GM18870 (cell line): ENCODE results near the gene PDCL2.
"Not testable (repeated sequence)": the region's sequence is repeated elsewhere in the genome, so short reads cannot be mapped to it uniquely, and the experiment has no call there.

Experiments
- ATAC-seq: cut with Tn5 transposase; IDR thresholded peaks from one replicate; pipeline ENCODE4 v1.9.1; 2021; ENCODE audit warnings: moderate library complexity; ENCODE audit not compliant: unreplicated experiment

The PDCL2 gene, protein sequence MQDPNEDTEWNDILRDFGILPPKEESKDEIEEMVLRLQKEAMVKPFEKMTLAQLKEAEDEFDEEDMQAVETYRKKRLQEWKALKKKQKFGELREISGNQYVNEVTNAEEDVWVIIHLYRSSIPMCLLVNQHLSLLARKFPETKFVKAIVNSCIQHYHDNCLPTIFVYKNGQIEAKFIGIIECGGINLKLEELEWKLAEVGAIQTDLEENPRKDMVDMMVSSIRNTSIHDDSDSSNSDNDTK

DNA sequence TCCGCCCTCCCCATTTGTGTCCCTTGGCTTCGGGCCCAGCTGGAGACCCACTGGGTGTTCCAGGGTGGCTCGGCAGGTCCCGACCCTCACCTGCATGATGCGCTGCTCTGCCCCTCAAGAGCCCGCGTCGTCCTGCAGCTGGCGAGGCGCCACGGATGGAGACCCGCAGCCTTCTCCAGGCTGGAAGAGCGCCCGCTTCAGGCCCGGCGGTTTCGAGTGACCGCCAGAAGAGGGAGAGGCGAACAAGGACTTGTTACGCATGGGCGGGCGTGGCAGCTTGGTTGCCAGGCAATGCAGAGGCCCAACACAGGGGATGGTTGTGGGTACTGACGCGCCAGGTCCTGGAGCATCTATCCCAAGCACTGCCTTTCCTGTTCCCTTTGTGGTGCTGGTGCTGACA is at the start of gene PDCL2:
TSS of gene PDCL2 (minus strand) at position 232 of the 400 bp plus-strand sequence. CDS start at position 96, 136 bp downstream.
- ATAC-seq: no peak

DNA sequence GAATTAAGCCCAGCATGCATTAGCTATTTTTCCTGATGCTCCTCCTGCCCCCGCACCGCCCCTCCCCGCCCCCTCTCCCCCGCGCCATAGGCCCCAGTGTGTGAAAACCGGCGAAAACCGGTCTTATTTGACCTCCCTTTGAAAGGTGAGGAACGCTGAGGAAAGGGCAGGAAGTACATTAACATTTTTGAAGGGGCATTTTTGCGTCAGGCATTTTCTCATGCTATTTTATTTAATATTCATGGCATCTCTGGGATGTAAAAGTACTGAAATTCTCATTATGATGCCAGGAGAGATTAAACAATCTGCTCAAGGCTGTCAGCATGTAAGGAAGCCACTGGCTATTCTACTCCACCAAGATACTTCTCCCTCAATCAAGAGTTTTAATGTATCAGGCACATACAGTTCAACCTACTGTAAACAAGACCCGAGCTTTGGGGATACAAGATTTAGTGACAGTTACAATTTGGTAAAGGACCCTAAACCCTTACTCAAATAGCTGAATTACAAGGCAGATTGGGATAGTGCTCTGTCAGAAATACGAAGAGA is 45.3 kb upstream of the PDCL2 start:
- ATAC-seq: no peak

DNA sequence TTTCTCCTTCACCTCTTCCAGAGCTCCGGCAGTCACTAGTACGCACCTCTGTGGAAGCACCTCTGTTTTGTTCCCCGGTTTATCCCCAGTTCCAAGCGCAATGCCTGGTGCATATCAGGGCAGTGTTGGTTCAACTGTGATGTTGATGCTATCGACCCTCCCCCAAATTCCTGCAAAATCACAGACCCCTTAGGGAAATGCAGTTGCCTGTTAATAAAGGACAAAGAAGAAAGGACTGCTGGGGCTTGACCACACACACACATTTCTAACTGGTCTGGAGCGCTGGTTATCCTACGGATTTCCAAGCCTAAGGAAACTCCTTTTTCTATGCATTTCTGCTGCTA is 44.6 kb upstream of the PDCL2 start:
- no peak for ATAC-seq

DNA sequence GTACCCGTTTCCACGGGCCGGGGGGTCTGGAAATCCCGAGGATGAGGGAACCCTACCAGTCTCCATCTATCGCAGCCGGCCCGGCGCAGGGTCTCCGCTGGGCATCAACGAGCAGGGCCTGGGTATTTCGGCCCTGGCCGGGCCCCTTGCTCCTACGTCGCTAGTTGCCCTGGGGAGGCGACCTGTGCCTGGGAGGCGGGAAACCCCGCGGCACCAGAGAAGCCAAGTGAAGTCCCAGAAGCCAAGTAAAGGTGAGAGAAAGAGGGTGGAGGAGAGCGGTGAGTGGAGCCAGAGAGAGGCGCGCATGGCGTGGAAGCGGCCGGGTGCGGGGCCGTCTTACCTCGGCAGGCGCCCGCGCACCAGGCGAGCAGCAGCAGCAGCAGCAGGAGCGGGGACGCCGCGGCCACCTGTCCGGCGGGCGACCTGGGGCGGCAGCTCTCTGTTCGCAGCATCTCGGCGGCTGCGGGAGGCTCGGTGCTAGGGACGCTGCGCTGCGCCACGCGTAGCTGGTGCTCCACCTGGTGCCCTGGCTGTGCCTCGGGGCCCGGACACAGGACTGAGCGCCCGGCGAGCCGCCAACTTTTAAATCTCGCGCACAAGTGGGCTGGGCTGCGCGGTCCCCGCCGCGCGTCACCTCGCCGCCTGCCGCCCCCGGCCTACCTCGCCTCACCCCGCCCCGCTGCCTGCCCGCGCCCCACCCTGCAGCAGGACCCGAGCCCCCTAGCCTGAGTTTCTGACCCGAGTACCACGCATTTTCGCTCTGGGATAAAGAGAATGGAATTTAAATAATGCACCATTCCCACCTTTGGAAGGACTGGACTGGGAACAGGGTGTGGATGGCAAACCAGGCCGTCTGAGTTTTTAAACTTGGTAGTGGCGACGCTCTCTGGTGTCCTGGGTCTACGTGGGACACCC is 44.0 kb upstream of the PDCL2 start, which contains the start of gene NMU:
TSS of gene NMU (minus strand) at position 558 of the 915 bp plus-strand sequence. CDS start at position 452, 106 bp downstream.
- ATAC-seq: no peak

DNA sequence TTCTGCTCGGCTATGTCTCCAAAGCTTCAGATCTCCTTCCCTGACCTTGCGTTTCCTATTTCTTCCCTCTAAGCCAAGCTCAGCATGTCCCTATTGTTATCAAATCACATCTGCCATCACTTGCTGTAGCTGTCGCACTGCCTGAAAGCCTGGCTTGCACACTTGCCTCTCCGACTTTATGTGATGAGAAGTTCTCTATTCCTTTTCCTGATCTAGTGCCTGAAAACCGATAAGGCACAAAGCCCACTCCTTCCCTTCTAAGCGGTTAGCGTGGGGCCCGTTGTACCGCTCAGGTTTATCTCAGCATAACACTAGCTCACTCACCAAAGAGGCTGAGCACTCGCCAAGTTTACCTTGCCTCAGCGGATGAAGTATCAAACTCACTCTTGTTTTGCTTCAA is 43.2 kb upstream of the PDCL2 start:
- no peak for ATAC-seq

DNA sequence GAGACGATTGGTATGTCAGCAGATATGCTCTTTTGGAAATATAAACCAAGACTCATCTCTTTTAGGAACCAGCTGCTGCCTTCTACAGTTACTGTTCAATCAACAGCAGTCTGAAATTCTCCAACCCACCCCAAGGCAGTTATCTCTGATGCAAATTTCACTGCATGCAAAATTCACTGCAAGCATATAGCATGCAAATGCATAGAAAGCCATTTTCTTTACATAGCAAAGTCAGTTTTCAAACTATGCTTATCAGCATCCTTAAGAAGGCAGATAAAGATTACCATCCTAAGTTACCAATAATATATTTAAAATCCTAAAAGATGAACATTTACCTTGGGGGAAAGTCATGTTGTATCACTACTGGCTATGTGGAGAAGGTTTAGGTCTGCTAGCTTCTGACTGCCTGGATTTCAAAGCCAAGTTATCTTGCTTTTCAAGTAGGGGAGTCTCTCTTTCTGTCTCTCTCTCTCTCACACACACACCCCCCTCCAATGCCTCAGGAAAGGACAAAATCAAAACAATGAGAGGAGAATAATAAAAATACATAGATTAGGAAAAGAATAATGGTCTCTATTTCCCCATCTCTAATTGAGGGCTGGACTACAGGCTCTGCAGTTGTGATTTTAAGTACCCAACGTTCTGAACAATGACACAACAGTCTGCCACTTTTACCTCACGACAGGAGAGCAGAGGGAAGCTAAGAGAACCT is 42.5 kb upstream of the PDCL2 start:
- no peak for ATAC-seq

DNA sequence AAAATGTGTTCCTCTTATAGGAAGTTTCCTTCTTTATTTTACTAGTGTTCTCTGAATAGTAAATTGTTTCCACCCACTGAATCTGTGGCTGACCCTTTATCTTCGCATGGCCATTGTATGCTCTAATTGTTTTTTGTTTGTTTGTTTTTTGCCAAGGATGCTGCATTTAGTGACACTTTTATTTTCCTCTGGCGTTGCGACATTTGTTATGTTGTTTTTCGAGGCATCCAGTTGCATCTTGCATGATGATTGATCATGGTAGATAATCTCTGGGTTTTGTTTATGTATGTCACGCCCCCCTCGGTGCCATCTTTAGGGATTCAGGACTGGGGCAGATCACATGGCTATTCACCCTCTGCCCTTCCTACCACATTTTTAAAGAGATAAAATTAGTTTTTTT is 41.9 kb upstream of the PDCL2 start:
- no peak for ATAC-seq

DNA sequence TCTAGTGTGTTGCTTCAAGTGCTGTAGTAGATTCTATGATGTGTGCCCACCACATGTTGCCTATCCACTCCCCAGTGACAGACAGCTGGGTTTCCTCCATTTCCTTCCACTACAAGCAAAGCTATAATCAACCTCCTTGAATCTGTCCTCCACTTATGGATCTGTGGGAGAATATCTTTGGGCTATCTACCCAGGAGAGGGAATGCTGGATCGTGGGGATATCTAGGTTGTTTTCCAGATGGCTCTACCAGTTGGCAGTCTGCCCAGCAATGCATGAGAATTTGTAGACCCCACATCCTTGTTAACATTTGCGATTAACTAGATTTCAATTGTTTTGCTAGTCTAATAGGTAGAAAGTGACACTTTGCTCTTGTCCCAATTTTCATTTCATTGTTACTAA is 33.8 kb upstream of the PDCL2 start:
- ATAC-seq: no peak

DNA sequence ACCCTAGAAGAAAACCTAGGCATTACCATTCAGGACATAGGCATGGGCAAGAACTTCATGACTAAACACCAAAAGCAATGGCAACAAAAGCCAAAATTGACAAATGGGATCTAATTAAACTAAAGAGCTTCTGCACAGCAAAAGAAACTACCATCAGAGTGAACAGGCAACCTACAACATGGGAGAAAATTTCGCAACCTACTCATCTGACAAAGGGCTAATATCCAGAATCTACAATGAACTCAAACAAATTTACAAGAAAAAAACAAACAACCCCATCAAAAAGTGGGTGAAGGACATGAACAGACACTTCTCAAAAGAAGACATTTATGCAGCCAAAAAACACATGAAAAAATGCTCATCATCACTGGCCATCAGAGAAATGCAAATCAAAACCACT is 32.0 kb upstream of the PDCL2 start:
- not testable (repeated sequence) for ATAC-seq

DNA sequence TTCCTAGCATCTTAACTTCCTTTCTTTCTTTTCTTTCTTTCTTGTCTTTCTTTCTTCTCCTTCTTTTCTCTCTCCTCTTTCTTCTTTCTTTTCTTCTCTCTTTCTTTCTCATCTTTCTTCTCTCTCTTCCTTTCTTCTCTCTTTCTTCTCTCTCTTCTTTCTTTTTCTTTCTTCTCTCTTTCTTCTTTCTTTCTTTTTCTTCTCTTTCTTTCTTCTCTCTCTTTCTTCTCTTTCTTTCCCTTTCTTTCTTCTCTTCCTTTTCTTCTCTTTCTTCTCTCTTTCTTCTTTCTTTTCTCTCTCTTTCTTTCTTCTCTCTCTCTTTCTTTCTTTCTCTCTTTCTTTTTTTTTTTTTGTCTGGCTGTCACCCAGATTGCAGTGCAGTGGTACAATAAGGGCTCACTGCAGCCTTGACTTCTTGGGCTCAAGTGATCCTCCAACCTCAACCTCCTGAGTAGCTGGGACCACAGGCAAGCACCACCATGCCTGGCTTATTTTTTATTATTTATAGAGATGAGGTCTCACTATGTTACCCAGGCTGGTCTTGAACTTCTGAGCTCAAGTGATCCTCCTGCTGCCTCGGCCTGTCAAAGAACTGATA is 26.6 kb upstream of the PDCL2 start:
- no peak for ATAC-seq

DNA sequence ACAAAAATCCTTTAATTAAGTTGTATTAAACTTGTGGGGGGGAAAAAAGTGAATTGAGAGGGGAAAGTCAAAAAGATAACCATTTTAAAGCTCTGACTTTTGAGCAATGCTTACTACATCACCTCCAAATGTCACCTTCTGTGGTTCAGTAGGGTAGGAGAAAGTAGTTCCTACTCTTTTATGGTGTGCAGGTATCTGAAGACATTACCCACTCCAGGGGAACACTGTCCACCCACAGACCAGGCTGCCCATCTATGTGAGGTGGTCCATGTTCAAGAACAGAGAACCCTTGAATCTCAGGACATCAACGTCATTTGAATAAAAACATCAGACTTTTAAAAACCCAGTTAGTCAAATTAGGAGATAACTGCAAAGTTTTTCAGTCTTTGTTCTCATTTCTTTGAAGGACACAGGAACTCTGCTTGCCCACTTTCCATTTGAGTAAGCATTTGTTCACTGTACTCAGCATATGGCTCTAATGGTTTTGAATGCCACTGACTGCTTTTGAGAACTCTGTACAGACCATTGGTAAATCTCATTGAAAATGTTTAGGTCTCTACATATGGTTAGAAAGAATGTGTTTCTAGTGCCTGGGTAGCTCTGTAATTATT is 25.6 kb upstream of the PDCL2 start:
- peak; percentile 98 for ATAC-seq

DNA sequence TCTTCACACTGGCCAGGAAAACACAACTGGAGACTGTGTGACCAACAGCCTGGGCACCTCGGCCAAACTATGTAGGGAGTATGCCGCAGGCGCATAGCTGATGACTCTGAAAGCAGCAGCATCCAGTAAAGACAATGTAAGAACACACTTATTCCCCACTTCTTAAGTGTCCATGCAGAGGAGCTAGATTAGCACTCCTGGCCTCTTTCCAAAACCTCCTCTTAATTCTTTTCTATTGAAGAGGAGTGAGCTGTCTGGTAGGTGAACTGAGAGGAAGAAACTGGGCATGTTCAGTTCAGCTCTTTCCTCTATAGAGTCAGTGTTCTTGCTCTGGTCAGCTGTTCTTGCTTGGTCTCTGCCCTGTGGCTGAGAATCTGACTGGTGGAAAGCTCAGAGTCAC is 23.0 kb upstream of the PDCL2 start:
- no peak for ATAC-seq

DNA sequence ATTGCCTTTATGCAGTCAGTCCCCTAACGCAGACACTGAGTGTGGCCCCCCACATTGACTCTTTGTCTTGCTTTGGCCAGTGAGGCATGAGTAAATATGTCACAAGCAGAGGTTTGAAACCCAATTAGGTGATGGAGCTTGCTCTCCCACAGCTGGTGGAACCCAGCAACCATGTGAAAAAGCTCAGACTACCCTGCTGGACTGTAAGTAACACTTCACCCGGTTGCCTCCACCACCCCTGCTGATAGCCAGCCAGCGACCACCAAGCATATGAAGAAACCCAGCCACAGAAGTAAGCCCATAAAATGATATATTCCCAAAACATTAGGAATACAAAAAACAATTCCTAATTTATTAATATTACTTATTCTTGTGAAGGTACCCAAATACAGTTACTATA is 21.6 kb upstream of the PDCL2 start:
- no peak for ATAC-seq

DNA sequence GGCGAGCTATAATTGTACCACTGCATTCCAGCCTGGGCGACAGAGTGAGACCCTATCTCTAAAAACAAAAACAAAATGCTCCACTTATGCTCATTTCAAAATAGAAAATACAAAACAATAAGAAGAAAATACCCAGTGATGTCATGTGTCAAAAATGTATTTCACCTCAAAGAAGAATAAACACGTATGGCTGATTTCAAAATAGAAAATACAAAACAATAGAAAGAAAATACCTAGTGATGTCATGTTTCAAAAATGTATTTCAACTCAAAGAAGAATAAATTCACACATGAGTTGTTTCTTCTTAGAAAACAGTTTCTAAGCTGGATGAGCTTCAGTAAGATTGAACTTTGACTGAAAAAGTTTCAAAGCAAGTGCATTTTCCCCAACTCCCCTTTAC is 20.3 kb upstream of the PDCL2 start:
- no peak for ATAC-seq

DNA sequence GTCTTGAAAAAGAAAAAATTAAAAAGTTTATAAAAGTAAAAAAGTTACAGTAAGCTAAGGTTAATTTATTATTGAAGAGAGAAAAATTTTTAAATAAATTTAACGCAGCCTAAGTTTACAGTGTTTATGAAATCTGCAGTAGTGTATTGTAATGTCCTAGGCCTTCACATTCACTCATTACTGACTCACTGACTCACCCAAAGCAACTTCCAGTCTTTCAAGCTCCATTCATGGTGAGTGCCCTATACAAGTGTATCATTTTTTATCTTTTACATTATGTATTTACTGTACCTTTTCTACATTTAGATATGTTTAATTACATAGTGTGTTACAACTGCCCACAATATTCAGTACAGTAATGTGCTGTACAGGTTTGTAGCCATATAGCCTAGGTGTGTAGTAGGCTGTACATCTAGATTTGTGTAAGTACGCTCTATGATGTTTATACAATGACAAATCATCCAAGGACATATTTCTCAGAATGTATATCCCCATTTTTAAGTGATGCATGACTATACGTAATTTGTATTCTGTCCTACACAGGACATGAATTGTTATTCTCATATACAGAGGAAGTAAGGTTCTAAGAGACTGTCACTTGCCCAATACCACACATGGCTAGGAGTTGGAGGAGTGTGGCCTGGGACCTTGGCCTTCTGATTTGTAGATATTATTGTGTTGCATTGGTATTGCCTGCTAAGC is 19.5 kb upstream of the PDCL2 start:
- ATAC-seq: no peak

DNA sequence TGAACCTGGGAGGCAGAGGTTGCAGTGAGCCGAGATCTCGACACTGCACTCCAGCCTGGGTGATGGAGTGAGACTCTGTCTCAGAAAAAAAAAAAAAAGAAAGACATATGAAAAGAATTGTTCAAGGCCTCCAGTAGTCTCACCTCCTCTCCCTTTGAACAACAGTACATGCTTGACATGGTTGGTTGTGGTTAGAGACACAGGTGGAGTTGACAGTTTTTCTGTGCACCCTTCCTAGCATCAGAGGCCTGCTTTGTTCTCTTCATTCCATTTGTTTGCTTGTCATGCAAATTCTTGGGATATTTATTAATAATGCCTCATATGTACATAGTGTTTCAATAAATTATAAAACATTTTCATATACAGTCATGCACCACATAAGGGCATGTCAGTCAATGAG is 18.3 kb upstream of the PDCL2 start:
- ATAC-seq: no peak

DNA sequence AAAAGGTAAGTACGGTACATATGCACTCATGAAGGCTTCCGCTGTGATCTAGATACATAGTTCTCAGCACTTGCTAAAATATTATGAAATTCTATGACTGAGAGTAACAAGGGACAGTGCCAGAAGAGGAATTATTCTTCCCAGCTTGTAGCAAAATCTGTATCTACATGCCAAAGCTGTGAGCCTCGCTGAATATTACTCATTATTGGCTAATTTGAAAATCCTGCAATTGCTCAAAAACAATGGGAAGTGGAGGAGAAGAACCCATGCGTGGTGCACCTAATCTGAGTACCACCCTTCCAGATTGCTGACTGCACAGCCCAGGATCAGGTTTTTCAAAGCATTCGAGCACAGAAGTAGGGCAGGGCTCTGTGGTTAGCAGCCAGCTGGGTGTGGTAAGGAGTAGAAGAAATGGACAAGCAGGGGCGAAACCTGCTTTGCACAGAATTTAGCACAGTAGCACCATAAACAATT is 17.4 kb upstream of the PDCL2 start:
- no peak for ATAC-seq

DNA sequence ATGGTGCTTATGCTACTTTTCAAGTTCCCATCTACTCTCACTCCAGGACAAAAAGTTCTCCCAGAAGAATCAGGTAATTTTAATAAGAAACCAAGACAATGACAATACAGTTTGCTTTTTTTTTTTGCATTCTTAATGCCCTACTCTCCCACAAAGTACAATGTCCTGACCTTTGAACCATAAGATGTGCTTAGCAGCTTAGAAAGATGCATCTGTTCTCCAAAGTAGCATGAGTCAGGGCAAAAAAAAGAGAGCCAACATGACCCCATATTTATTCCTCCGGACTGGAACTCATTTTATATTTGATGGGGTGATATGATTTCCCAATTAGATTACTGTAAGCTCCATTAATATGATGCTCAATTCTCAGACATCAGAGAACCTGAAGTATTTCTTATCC is 16.5 kb upstream of the PDCL2 start:
- ATAC-seq: no peak

DNA sequence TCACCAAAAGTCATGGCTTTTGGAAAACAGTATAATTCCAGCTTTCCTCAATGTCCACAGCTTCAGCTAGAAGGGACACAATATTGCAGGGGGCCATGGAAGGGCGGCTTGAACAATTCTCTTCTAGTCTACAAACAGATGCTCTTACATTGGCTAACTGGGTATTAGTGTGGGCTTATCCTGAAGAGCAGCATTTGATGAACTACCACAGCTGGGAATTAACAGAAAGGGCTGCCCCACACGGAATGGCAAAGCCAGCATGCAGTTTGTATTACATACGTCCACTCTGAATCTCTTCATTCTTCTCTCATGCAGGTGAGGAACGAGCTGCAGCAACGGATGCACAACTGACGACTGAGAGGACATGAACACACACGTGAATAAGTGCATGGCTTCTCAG is 13.0 kb upstream of the PDCL2 start:
- ATAC-seq: no peak

DNA sequence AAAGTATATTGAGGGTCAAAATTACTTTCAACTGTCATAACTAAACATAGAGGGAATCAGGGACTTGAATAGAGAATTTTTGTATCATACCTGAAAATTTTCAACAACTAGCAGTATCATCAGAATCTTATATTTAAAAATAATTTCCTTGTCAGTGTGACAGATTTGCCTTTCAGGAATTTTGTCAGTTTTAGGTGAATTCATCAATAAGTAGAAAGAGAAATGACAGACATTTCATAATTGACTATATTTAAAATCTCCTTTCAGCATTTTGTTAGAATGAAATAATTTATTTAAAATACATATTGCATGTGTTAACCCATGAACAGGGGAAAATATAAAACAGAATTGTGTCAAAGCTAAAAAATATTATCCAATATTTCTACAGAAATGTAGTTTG is 8.6 kb upstream of the PDCL2 start:
- no peak for ATAC-seq
